ENCODE results near the gene COPG2.

DNA sequence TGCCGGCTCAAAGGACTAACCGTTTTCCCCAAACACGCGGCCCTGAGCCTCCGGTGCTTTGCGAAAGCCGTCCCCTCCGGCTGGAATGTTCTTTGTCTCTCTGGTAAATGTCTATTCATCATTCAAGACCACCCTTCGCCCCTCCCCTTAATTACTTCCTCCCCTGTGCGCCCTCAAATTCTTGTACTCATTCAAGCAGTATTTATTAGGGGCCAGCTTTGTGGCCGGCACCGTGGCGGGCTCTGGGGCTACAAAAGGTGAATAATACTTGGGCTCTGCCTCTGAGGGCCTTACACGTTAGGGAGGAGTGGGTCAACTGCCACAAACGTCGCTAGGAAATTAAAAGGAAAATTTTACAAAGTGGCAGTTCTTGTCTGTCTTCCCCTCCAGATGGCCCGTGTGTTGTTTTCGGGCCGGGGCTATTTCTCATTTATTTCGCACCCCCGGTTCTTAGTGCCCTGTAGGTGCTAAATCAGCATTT lies 178.2 kb downstream of the COPG2 start:
- TF ChIP-seq, protein P1, sequence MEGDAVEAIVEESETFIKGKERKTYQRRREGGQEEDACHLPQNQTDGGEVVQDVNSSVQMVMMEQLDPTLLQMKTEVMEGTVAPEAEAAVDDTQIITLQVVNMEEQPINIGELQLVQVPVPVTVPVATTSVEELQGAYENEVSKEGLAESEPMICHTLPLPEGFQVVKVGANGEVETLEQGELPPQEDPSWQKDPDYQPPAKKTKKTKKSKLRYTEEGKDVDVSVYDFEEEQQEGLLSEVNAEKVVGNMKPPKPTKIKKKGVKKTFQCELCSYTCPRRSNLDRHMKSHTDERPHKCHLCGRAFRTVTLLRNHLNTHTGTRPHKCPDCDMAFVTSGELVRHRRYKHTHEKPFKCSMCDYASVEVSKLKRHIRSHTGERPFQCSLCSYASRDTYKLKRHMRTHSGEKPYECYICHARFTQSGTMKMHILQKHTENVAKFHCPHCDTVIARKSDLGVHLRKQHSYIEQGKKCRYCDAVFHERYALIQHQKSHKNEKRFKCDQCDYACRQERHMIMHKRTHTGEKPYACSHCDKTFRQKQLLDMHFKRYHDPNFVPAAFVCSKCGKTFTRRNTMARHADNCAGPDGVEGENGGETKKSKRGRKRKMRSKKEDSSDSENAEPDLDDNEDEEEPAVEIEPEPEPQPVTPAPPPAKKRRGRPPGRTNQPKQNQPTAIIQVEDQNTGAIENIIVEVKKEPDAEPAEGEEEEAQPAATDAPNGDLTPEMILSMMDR (IDR thresholded peaks at IDR 0.05; ENCODE audit: low read depth, low read length): no peak
- TF ChIP-seq EZH2phosphoT487 (IDR thresholded peaks at IDR 0.05; ENCODE audit: low read depth): no peak
